HG02610 (cell line): Measurements from ENCODE around the gene ZNF33B.
"Not testable (repeated sequence)": the region's sequence is repeated elsewhere in the genome, so short reads cannot be mapped to it uniquely, and the experiment has no call there.

Experiments used
- ATAC-seq: cut with Tn5 transposase; IDR thresholded peaks from one replicate; pipeline ENCODE4 v1.9.1; 2021; ENCODE audit warnings: mild to moderate bottlenecking, moderate library complexity; ENCODE audit not compliant: unreplicated experiment

ZNF33B gene

DNA sequence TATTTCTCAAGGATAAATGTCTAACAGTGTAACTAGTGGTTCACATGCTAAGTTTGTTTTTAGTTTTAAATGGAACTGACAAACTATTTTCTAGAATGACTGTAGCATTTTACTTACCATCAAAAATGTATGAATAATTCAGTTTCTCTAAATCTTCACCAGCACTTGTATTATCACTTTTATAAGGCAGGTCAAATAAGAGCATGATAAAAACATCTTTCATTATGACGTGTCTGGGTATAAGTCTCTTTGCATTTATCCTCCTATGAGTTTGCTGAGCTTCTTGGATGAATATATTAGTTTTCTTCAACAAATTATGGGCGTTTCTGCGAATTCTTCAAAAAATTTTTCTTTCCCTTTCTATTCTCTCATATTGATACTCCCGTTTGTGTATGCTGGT is 19.9 kb downstream of the ZNF33B start:
- no peak for ATAC-seq

- no peak for ATAC-seq
Measured at GRCh38 chr10:42615419-42615818, 23.0 kb downstream of the ZNF33B start.

GRCh38 chr10:42609872-42610271 is 28.5 kb downstream of the ZNF33B start:
- ATAC-seq = no peak

DNA sequence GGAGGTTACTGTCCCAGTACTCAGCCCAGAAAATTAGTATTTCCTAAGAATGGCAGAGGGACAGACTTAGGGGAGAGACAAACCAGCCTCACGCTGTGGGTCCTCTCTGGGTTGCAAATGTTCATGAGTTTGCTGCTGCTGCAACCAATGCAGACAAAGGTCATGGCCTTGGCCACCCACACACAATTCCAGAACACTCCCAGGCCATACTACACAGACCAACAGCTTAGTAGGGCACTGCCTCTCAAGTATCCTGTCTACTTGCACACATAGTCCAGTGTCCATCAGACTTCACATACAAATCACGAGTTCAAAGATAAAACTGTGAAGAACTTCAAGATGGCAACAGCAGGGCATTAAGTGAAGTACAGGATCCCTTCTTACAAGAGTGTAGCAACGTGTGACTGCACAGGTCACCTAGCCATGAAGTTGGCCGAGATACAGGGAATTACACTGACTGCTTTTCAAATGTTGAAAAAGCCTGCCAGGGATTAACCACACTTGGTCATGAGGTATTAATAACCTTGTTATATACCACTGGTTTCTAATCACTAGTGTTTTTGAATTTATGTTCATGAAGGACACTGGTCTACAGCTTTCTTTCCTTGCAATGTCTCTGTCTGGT is 40.0 kb downstream of the ZNF33B start:
- ATAC-seq = no peak

GRCh38 chr10:42596196-42596595 is 42.2 kb downstream of the ZNF33B start:
- ATAC-seq = no peak

- ATAC-seq = no peak
Measured at GRCh38 chr10:42594246-42594650, 44.1 kb downstream of the ZNF33B start.

GRCh38 chr10:42593284-42593683 is 45.1 kb downstream of the ZNF33B start:
- ATAC-seq = no peak

DNA sequence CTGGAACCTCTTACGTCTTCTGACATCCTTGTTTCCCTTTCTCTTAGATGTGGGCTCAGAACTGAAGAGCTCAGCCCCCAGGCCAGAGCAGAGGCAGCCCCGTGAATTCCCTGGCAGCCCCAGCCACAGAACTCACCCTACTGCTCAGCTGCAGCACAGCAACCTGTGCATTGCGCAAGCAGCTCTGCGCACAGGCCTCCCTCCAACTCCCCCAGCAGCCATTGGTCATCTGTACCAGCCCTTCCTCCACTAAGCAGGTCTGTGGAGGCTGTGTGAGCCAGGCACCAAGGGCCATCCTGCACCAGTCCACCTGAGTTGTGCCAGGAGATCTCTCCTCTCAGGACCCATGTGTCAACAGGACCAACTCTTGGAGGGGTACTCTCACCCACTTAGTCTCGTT is 54.5 kb downstream of the ZNF33B start:
- ATAC-seq = no peak

- ATAC-seq = no peak
Measured at GRCh38 chr10:42578019-42578418, 60.4 kb downstream of the ZNF33B start.

DNA sequence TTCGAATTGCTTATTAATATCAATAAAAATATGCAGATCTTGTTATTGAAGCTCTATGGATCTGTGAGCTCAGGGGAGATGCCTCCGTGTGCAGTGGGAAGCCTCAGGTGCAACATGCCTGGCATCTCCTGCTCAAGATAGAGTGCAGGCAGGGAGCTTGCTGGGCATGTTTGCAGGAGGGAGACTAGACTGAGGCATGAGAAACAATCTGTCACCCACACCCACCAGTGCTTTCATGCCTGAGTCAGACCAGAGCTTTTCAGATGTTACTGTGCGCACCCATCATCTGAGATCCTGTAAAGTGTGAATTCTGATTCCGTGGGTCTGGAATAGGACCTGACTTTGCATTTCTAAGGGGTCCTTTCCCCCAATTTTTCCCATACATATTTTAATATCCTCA is 62.0 kb downstream of the ZNF33B start:
- ATAC-seq = no peak

DNA sequence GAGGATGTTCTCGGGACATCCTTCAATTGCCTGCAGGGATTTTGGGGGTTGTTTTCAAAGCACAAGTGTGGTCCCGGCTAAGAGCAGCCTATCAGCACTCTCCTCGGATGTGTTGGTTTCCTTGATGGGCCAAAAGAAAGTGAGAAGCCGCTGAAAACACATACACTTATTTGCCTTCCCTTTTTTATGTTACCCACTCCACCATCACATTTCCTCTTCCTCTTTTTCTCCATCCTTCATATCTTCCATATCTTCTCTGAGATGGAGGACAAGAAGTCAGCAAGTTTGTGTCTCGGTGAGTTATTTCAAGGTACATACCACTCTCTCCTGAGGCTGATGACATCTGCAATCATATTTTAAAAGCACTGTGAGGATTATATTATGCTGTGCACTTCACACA is 64.0 kb downstream of the ZNF33B start:
- no peak for ATAC-seq

GRCh38 chr10:42556931-42557330 is 81.4 kb downstream of the ZNF33B start:
- no peak for ATAC-seq

GRCh38 chr10:42553576-42553975 is 84.8 kb downstream of the ZNF33B start:
- ATAC-seq = not testable (repeated sequence)

GRCh38 chr10:42553064-42553407 is 85.3 kb downstream of the ZNF33B start:
- ATAC-seq = peak; percentile 27

DNA sequence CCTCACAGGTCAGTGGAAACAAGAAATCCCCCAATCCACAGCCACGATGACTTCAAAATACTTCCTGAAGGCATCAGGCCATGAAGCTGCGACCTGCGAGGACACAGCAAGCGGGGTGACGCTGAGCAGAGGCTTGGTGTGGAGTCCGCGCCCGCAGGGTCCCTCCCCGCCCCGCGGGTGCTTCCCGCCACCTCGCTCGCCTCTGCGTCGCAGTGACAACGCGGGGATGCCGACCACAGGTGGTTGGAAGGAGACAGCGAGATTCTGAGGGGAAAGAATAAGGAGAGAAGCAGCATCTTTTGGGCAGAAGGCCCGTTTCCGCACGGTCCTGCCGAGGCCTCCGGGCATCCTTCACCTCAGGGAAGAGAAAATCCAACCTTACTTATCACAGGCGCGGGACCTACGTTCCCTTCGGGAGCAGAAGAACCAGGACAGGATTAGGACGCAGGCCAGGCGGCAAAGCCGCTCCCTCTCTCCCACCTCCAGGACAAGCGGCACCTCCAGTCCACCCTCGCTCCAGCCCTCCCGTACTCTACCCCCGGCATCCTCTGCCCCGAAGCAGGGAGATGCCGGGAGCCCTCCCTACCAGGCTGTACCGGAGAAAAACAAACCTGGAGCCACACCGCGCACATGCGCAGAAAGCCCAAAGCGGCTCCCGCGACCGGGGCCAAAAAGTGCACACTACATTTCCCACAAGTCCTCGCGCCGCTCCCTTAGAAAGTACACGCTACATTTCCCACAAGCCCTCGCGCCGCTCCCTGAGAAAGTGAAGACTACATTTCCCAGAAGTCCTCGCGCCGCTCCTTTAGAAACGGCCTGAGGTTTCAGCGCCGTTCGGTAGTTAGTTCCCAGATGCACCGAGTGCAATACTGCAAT is 85.9 kb downstream of the ZNF33B start:
- ATAC-seq = peak; percentile 89

GRCh38 chr10:42551582-42552187 is 86.7 kb downstream of the ZNF33B start:
- peak; percentile 3 for ATAC-seq

DNA sequence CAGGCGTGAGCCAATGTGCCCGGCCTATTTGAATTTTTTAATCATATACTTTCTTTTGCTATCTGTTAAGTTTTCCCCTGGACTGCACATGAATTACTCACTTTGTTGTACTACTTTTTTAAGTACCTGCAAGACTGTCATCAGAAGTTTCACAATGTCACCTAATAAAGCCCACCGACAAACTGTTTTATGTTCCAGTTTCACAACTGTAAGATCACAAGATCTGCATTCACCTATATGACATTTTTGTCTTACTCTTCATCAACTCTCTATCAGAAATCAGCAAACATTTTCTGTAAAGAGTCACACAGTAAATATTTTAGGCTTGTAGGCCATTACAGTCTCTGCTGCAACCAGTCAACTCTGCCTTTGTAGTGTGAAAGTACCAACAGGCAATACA is 88.5 kb downstream of the ZNF33B start:
- ATAC-seq = no peak

- ATAC-seq = no peak
Measured at GRCh38 chr10:42548254-42548653, 90.1 kb downstream of the ZNF33B start.

DNA sequence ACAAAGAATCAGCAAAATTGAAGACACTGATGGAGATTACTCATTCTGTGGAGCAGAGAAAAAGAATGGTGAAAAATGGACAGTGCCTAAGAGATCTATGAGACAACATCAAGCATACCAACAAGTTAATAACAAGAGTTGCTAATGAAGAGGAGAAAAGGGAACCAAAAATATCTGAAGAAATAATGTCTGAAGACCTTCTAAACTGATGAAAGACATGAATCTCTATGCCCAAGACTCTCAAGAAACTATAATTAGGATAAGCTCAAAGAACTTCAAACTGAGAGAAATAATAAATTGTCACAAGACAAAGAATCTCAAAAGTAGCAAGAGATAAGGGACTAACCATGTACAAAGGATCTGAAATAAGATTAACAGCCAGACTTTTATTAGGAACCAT is 93.4 kb downstream of the ZNF33B start:
- ATAC-seq = no peak

DNA sequence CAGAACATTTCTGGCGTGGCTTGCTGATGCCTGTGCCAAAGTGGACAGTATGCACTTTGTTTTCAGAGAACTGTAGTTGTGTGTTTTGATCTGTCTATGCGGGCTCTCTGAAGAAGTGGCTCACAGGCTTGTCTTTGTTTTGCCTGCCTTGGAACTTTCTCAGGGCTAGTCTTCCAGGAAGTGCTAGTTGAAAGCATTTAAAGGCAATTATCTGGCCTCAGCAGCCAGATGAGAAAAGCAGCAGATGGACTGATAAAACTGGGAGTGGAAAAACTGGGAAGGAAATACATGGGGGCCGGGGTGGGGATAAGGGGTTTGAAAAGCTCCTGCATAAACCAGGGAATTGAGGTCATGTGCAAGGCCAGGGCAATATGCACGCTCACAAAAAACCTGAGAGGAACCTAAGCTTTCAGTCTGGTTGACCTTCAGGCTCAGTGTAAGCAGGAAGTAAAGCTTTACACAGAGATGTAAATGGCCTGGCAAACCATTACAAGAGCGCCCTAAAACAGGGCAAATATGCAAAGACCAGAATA is 94.5 kb downstream of the ZNF33B start:
- ATAC-seq = no peak
